SK-N-SH (cell line): ENCODE measurements around the gene MAP3K12.

Experiments
- EP300 ChIP-seq, 2 experiments: IDR thresholded peaks; 2 replicates each; pipeline versions ENCODE4 v1.4.0 to v1.6.1; 2012; ENCODE audit warnings: borderline replicate concordance in 1 of 2, low read depth in 1 of 2, low read length in 1 of 2
- JUND ChIP-seq: IDR thresholded peaks from 2 replicates; pipeline ENCODE4 v1.4.0; 2012
- POLR2AphosphoS5 ChIP-seq: IDR thresholded peaks from 2 replicates; pipeline ENCODE4 v1.6.1; 2012; ENCODE audit warnings: low read depth, low read length
- RAD21 ChIP-seq: IDR thresholded peaks from 2 replicates; pipeline ENCODE4 v1.6.1; 2012; ENCODE audit warnings: mild to moderate bottlenecking, low read length
- TAF1 ChIP-seq: IDR thresholded peaks from 2 replicates; pipeline ENCODE4 v1.6.1; 2012; ENCODE audit warnings: low read depth, mild to moderate bottlenecking, low read length, moderate library complexity, borderline replicate concordance
- TEAD4 ChIP-seq: IDR thresholded peaks from 2 replicates; pipeline ENCODE4 v1.4.0; 2012; ENCODE audit warnings: mild to moderate bottlenecking, borderline replicate concordance; ENCODE audit not compliant: insufficient read depth
- YY1 ChIP-seq: IDR thresholded peaks from 2 replicates; pipeline ENCODE4 v1.4.0; 2012; ENCODE audit warnings: low read depth, mild to moderate bottlenecking
- TF ChIP-seq, protein P1 (sequence below): IDR thresholded peaks from 2 replicates; pipeline ENCODE4; 2012
- TF ChIP-seq, protein P2 (sequence below): fragments of 200-600 bp; sonication (generic); IDR thresholded peaks from 2 replicates; pipeline ENCODE4 v1.6.1; 2017; ENCODE audit warnings: antibody characterized with exemption, mild to moderate bottlenecking, moderate library complexity

DNA sequence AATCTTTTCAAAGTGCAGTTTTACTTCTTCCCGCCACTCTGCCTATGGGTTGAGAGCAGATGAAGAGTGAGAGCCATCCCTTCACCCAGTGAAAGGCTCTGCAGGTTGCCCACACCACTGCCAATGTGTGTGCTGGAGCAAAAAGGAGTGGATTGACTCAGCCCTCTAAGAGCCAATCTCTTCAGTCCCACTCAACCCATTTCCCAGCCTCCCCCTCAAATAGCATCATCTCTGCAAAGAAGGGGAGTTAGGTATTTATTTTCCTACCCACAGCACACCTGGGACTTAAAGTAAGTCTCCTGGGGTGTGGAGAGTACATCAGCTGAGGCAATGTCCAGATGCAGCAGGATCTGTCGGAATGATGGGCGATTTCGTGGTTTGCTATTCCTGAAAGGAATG lies 15.3 kb downstream of the MAP3K12 start:
- TF ChIP-seq, protein P1, sequence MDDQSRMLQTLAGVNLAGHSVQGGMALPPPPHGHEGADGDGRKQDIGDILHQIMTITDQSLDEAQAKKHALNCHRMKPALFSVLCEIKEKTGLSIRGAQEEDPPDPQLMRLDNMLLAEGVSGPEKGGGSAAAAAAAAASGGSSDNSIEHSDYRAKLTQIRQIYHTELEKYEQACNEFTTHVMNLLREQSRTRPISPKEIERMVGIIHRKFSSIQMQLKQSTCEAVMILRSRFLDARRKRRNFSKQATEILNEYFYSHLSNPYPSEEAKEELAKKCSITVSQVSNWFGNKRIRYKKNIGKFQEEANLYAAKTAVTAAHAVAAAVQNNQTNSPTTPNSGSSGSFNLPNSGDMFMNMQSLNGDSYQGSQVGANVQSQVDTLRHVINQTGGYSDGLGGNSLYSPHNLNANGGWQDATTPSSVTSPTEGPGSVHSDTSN, result no peak
- TF ChIP-seq EP300 (IDR thresholded peaks at IDR 0.05; ENCODE audit: borderline replicate concordance in 1 of 2, low read depth in 1 of 2, low read length in 1 of 2) (no peak), YY1 (no peak), JUND (no peak), TAF1 (no peak), POLR2AphosphoS5 (no peak), TEAD4 (no peak), RAD21 (no peak)
- TF ChIP-seq, protein P2, sequence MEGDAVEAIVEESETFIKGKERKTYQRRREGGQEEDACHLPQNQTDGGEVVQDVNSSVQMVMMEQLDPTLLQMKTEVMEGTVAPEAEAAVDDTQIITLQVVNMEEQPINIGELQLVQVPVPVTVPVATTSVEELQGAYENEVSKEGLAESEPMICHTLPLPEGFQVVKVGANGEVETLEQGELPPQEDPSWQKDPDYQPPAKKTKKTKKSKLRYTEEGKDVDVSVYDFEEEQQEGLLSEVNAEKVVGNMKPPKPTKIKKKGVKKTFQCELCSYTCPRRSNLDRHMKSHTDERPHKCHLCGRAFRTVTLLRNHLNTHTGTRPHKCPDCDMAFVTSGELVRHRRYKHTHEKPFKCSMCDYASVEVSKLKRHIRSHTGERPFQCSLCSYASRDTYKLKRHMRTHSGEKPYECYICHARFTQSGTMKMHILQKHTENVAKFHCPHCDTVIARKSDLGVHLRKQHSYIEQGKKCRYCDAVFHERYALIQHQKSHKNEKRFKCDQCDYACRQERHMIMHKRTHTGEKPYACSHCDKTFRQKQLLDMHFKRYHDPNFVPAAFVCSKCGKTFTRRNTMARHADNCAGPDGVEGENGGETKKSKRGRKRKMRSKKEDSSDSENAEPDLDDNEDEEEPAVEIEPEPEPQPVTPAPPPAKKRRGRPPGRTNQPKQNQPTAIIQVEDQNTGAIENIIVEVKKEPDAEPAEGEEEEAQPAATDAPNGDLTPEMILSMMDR, result no peak
